Activated CD8-positive, alpha-beta memory T cell treated with anti-CD3 and anti-CD28 coated beads for 4 hours (primary cell): ENCODE results near the gene RBP7.
"Not testable (repeated sequence)": the region's sequence is repeated elsewhere in the genome, so short reads cannot be mapped to it uniquely, and the experiment has no call there.

ENCODE experiments used
- DNase-seq, 2 donors: peaks; one replicate each; pipeline ENCODE4 v3.0.0-alpha.2; 2020; ENCODE audit warnings: low read depth in 2 of 2

RBP7 gene

DNA sequence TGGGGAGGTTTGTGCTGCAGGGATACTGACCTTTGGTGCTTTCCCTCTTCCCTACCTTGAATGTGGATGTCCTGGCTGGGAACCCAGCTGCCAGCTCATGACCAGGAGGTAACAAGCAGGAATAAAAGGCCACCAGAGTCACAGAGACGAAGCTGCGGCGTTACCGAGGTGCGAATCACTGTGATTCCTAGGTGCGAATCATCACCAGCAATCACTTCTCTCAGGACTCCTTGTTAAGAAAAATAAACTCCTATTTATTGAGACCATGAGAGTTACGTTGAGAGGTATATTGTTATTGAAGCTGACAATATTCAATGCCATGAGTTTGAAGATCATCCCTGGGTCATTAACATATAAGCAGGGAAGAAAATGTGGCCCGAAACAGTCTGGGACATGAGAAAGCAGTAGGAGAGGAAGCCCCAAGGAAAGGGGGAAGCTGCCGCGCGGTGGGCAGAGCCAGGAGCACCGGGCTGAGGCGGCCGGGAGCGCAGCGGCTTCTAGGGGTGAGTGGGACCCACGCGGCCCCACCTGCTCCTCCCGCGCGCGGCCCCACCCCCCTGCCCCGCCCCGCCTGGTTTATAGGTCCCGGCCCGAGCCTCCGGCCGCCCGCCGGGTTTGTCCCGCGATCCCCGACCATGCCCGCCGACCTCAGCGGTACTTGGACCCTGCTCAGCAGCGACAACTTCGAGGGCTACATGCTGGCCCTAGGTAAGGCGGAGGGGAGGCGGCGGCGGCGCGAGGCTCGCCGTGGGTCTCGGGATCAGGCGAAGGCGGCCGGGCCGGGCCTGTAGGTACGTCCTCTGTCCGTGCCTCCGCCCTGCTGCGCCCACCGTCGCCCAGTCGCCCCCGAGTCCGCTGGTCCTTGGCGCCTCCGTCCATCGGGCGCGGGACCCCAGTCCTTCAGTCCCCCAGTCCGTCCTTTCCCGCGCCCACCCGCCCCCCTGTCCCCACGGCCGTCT is at the start of gene RBP7:
RBP7 (plus strand) TSS at position 605 of the 959 bp plus-strand sequence; CDS start at position 636, 31 bp downstream.
- DNase-seq, result no peak

DNA sequence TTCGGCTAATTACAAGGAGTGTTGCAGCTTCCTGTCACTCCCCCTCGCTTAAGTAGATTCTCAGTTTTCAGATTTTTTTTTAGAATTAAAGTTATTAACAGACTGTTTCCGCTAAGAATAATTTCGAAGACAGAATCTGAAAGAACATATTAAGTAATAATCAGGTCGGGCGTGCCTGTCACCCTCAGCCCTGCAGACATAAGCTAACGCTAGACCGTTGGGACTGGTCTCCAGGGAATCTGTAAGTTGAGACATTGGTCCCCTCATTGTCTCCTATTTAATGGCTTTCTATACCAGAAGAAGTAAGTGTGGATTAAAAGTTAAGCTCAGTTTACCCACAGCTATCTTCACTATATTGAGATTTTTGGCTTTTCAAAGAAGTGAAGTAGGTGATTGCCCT is 39.3 kb upstream of the RBP7 start:
- DNase-seq, result no peak

DNA sequence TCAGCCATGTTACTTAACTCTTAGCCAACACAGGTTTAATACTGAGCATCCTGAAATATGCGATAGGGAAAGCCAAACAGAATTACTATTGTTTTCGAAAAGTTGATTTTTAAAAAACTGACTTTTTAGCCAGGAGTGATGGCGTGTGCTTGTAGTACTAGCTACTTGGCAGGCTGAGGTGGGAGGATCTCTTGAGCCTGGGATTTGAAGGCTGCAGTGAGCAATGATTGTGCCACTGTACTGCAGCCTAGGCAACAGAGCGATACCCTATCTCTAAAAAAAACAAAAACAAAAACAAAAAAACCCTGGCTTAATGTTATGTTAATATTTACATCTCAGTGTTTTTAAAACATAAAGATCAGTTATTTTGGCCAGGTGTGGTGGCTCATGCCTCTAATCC is 37.0 kb upstream of the RBP7 start:
- DNase-seq, result no peak

DNA sequence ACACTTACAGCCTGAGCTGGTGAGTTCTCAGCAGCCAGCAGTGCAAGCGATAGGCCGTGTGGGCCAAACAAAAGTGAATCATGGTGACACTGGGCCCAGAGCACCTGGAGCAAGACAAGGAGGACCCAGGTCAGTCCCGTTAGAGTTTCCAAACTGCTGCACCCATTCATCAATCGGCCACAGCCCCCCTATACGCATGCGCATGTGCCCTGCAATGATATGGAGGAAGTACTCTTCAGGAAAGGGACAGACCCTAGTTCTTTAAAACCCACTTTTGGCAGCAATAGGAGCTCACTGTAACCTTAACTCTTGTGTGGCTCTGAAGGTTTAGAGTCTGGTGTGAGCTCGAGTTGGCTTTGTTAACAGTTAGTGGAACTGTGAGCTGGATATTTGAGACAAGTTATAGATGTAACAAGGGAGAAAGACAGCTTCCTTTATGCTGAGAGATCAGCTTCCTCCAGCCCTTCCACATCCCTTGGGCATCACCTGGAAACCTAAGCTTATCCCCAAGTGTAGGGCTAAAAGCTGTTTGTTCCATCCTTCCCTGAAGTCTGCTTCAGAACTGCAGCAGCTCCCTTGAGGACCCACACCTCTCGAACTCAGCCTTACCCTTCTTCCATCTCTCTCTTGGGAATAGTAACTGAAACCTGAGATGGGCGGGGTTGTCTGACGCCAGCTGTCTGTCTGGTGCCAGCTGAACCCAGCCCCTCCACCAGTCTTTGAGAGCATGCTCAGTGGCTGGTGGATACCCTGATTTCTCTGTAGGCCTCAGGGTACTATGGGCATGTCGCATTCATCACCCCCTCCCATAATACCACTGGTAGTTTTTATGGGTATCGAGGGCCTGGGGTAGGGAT is 36.1 kb upstream of the RBP7 start:
- DNase-seq, result no peak

DNA sequence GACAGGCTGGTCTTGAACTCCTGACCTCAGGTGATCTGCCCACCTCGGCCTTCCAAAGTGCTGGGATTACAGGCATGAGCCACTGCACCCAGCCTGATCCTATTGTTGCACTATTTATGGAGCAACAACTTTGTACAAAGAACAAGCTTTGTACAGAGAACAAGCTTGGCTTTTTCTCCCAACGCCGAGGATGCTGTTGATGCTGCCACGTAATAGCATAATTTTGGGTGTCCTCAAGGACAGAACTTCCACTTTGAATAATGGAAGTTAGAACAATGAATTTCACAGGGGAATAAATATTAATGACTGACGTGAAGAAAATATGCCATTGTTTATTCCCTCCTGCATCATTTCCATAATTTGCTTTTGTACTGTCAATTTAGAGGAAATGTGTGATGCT is 12.8 kb upstream of the RBP7 start:
- DNase-seq, result no peak

DNA sequence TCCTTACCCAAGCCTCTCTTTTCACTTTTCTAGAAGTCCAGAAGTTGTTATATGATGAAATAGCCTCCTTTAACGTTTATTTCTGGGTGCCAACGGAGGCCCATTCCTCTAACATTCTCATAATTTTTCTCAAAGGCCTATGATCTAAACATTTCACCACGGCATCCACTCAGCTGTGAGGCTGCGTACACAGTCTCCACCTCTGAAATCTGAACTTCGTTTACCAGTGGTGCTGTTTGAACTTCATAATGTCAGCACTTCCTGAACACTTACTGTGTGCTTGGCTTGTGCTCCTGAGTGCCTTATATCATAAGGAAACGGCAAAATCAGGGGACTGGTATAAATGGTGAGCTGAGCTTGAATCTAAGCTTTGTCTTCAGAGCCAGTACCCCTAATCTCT is 12.0 kb upstream of the RBP7 start:
- DNase-seq, result no peak

DNA sequence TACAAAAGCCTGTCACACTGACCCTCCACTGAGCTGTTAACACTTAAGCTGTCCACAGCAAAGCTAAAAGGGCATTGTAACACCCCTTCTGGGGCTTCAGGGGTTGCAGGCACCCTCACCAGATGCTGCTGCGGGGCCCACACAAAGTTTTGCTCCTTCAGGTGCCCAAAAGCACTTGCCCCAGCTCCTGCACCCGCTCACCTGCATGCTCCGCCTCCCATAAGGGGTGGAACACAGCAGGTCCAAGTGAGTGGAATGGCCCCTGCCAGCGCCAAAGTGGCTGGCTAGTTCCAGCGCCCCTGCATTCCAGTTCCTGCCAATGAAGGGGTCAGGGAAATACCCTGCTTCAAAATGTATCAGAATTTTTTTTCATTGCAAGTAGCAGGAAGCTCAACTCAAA is 7.3 kb upstream of the RBP7 start:
- no peak for DNase-seq

DNA sequence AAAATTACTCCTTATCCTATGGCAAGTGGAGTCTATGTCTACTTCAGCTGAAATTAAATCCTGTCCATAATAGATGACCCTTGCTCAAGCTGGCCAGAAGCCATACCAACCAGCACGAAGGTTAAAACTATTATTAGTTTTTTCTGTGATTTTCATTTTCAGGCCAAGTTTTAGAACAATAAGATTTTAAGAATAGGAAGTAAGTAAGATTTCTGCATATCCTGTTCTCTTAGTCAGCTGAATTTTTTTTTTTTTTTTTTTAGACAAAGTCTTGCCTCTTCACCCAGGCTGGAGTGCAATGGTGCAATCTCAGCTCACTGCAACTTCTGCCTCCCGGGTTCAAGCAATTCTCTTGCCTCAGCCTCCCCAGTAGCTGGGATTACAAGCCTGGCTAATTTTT is 6.1 kb upstream of the RBP7 start:
- no peak for DNase-seq

DNA sequence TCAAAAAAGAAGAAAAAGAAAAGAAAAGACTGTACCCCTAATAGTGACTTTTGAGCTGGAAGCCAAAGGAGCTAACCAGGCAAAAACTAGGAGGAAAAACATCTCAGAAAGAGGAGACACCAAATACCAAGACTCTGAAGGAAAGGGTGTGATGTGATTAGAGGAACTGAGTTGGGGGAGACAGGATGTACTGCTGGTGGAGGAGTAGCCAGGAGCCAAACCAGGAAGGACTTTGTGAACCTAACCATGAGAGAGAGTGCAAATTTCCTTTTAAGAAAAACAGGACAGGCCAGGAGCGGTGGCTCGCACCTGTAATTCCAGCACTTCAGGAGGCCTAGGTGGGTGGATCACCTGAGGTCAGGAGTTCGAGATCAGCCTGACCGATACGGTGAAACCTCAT is 4.1 kb upstream of the RBP7 start:
- no peak for DNase-seq

DNA sequence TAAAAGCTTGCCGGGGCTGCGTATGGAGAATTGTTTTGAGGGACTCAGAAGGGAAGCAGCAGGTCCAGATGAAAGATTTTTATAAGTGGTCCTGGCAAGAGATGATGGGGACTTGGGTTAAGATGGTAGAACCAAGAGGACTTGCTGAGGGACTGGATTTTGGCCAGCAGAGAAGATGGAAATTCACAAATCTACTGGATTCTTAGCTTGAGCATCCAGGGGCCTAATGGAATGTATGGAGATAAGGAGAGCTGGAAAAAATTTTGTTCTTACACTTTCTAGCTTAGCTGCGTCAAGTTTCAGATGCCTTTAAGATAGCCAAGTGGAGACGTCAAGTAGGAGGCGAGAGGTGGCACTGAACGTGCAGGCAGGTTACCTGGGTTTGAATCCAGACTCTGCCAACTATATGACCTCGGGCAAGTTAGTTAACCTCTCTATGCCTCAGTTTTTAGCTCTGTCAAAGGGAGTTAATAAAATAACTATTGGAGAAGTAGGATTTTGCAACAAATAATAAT is 3.4 kb upstream of the RBP7 start:
- DNase-seq, result no peak

DNA sequence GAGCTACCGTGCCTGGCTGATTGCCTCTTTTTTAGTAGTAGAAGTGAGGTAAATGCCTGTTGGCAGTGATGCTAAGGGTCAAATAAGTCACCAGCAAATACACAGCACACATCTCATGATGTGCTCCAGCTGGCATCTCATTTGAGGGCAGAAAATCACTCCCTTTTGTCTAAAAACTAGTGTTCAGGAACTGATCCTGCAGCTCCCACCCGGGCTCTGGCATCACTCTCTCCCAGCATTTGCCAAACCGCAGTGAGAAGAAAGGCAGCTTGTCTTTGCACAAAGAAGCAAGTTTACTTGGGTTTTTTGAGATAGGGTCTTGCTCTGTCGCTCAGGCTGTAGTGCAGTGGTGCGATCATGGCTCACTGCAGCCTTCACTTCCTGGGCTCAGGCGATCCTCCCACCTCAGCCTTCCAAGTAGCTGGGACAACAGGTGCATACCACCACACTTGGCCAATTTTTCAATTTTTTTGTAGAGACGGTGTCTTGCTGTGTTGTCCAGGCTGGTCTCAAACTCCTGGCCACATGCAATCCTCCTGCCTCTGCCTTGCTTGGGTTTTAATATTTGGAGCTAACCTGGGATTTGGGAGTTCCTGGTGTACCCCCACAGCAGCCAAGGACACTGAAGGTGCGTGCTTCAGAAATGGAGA is 4.1 kb downstream of the RBP7 start:
- no peak for DNase-seq

DNA sequence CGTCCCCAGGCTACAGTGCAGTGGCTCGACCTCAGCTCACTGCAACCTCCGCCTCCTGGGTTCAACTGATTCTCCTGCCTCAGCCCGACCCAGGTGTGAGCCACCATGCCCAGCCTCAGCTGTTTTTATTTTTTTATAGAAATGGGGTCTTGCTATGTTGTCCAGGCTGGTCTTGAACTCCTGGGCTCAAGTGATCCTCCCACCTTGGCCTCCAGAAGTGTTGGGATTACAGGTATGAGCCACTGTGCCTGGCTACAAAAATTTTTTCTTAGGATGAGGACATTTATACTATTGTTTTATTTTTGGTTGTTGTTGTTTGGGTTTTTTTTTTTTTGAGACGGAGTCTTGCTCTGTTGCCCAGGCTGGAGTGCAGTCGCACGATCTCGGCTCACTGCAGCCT is 8.2 kb downstream of the RBP7 start:
- DNase-seq, result not testable (repeated sequence)

DNA sequence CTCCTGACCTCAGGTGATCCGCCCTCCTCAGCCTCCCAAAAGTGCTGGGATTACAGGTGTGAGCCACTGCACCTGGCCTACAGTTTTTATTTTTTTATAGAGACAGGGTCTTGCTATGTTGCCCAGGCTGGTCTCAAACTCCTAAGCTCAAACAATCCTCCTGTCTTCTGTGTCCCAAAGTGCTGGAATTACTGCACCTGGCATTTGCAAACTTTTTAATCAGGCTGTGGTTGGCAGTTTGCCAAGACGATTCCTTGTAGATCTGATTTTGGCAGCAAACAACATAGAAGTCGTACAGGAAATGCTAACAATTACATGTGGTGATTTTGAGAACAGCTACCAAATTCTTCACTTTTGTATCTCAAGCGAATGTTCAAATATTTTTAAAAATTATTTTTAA is 10.1 kb downstream of the RBP7 start:
- no peak for DNase-seq

DNA sequence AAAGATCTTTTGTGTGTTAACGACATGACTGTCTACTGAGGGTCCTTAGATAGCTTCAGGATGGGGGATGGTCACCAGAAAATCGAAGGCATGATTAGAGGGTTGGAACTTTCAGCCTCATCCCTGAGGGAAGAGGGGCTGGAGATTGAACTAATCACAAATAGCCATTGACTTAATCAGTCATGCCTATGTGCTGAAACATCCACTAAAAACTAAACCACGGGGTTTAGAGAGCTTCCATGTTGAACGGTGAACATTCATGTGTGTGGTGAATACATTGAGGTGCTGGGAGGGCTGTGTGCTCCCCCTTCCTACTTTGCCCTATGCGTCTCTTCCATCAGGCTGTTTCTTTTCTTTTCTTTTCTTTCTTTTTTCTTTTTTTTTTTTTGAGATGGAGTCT is 17.0 kb downstream of the RBP7 start:
- no peak for DNase-seq

DNA sequence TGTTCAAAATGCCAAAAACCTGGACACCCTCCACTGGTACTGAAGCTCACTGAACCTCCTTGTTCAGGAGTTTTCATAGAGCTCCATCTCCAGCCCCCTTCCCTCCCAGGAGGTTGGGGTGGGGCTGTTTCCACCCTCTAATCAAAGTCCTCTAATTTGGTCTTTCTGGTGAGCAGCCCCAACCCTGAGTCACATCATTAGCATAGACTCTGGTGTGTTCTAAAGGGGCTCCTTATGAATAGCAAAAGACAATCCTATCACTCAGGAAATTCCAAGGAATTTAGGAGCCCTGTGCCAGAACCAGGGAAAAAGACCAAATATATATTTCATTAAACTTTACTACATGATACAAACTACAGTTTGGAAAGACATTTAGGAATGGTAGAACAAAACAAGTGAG is 22.5 kb downstream of the RBP7 start:
- DNase-seq, result no peak

DNA sequence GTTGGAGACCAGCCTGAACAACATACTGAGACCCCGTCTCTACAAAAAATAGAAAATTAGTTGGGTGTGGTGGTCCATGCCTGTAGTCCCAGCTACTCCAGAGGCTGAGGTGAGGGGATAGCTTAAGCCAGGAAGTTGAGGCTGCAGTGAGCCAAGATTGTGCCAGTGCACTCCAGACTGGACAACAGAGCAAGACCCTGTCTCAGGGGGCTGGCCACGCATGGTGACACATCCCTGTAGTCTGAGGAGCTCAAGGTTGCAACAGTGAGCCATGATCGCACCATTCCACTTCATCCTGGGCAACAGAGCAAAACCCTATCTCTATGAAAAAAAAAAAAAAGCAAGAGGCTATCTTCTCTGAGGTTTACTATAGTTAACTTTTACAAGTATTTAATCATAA is 23.1 kb downstream of the RBP7 start:
- no peak for DNase-seq

DNA sequence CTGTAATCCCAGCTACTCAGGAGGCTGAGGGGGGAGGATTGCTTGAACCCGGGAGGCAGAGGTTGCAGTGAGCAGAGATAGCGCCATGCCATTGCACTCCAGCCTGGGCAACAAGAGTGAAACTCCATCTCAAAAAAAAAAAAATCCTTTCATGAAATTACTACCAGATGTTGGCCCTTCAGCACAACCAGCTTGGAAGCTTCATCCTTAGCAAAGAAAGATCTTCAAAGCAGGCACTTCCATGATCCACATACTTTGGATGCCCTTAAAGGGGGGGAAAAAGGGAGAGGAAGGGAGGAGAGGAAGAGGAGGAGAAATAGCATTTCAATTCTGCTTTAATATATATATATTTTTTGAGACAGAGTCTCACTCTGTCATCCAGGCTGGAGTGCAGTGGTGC is 23.6 kb downstream of the RBP7 start:
- DNase-seq, result not testable (repeated sequence)

DNA sequence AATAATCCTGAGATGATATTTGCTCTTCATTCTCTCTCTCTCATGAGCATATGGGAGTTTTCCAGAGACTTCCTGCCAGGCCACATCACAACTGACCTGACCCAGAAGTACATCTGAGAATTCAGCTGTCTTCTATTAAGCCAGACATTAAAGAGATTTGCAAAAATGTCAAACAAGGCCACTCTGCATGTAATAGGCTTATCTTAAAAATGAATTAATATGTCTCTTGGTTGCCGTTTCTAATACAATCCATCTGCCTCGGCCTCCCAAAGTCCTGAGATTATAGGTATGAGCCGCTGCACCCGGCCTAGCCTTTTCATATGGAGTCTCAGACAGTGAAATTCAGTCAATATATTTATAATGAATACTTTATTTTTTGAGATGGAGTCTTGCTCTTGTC is 25.0 kb downstream of the RBP7 start:
- DNase-seq, result not testable (repeated sequence)

DNA sequence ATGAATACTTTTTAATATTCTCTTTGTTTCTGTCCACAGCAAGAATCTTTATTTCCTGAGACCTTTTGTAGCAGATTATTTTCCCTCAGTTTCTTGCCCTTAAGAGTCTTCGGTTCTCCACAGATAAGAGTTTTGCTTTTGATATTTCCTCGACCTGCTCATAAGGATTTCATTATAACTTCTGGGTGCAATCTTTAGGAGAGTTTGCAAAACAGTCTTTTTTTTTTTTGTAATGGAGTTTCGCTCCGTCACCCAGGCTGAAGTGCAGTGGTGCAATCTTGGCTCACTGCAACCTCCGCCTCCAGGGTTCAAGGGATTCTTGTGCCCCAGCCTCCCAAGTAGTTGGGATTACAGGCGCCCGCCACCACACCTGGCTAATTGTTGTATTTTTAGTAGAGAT is 25.6 kb downstream of the RBP7 start:
- DNase-seq, result no peak

DNA sequence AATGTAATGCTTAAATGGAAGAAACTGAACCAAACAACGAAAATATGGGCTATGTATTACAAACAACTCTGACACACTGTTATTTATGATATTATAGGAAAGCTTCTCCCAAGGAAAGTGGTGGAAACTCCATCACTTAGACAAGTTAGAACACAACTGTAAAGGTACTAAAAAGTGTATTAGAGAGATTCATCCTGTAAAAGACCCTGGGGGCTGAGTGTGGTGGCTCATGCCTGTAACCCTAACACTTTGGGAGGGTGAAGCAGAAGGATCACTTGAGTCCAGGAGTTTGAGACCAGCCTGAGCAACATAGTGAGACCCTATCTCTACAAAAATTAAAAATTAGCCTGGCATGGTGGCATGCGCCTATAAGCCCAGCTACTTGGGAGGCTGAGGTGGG is 28.3 kb downstream of the RBP7 start:
- DNase-seq, result no peak

DNA sequence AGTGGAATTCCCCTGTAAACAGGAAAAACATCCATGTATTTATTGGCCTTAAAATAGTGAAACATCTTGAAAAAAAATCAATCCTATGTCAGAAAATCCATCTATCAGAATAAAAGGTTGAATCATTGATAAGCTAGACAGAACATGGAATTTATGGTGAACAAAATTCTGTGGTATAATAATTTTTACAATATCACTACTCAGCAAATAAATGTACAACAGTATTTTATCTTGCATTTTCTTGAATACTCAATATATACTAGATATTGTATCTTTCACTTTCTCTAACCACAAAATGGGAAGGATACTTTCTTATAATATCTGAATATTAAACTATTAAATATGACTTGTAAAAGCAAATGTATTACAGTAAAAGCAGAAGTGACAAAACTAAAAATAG is 30.0 kb downstream of the RBP7 start:
- DNase-seq, result no peak

DNA sequence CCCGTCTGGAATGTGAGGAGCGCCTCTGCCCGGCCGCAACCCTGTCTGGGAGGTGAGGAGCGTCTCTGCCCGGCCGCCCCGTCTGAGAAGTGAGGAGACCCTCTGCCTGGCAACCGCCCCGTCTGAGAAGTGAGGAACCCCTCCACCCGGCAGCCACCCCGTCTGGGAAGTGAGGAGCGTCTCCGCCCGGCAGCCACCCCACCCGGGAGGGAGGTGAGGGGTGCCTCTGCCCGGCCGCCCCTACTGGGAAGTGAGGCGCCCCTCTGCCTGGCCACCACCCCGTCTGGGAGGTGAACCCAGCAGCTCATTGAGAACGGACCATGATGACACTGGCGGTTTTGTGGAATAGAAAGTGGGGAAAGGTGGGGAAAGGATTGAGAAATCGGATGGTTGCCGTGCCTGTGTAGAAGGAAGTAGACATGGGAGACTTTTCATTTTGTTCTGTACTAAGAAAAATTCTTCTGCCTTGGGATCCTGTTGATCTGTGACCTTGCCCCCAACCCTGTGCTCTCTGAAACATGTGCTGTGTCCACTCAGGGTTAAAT is 32.0 kb downstream of the RBP7 start:
- not testable (repeated sequence) for DNase-seq
